Middle frontal gyrus (tissue), 1 donor: ENCODE data around the gene SF3B1.
"Not testable (repeated sequence)": the region's sequence is repeated elsewhere in the genome, so short reads cannot be mapped to it uniquely, and the experiment has no call there.

Source experiments
- DNase-seq: peaks from one replicate; pipeline ENCODE4 v3.0.0-alpha.2; 2015; ENCODE audit warnings: low spot score; ENCODE audit errors: extremely low spot score

Gene SF3B1

GRCh38 chr2:197381641-197382040 lies 53.2 kb downstream of the SF3B1 start:
- DNase-seq = no peak

GRCh38 chr2:197379918-197380309 lies 54.9 kb downstream of the SF3B1 start:
- not testable (repeated sequence) for DNase-seq

GRCh38 chr2:197379308-197379917 lies 55.4 kb downstream of the SF3B1 start:
- DNase-seq = not testable (repeated sequence)

DNA sequence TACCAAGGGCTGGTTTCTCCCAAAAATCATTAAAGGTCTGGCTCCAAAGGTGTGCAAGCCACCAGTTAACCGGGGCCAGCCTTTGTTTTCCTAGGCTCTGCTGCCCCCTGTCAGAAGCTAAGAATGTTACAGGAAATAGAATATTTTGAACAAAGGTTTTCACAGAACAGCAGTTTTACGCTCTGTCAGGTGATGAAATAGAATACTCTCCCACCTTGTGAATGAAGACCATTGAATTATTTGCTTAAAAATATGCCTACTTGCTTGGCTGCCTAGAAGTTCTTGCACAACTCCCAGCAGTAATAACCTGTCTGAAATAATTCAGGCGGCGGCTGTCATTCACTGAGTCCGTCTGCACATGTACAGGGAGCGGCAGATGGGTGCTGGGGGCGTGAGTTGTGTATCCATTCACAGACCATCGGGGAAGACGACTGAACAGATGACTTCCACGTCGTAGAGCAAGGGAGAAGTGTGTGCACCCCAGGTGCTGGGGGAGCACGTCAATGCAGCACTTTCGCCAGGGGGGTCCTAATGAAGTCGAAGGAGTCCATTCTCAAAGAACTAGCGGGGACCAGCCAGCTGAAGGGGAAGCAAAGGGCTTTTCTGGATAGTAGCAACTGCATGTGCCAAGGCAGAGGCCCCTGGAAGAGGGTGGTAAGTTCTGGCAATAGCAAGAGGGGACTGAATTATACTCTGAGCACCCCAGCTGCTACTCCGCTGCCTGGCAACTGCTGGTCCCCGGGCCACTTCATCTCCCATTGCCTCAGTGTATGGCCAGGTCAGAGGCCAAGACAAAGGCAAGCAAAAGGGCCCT lies 56.1 kb downstream of the SF3B1 start:
- DNase-seq = no peak

DNA sequence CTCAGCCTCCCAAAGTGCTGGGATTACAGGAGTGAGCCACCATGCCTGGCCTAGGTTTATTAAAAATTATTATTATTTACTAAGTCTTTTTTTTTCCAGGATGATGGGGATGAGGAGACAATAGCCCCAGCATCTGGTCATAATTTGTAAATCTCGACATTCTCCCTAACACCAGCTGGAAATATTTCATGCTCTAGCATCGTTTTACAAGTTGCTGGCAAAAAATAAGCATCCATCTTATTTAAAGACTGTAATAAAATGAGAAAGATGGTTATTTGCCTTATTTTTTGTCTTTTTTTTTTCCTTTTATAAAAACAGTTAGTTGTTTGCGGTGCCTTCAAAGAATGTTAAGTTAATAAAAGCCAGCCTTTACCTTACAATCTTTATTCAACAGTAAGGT lies 56.7 kb downstream of the SF3B1 start:
- DNase-seq = no peak

- no peak for DNase-seq
These were observed 57.2 kb downstream of the SF3B1 start for GRCh38 chr2:197377670-197378069.

- no peak for DNase-seq
These were observed 62.2 kb downstream of the SF3B1 start for GRCh38 chr2:197372592-197372991.

DNA sequence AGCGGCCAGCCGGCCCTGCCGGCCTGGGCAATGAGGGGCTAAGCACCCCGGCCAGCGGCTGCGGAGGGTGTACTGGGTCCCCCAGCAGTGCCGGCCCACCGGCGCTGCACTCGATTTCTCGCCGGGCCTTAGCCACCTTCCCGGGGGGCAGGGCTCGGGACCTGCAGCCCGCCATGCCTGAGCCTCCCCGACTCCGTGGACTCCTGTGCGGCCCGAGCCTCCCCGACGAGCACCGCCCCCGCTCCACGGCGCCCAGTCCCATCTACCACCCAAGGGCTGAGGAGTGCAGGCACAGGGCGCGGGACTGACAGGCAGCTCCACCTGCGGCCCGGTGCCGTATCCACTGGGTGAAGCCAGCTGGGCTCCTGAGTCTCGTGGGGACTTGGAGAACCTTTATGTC lies 64.2 kb downstream of the SF3B1 start:
- not testable (repeated sequence) for DNase-seq

- DNase-seq = no peak
These were observed 64.9 kb downstream of the SF3B1 start for GRCh38 chr2:197369933-197370320.

DNA sequence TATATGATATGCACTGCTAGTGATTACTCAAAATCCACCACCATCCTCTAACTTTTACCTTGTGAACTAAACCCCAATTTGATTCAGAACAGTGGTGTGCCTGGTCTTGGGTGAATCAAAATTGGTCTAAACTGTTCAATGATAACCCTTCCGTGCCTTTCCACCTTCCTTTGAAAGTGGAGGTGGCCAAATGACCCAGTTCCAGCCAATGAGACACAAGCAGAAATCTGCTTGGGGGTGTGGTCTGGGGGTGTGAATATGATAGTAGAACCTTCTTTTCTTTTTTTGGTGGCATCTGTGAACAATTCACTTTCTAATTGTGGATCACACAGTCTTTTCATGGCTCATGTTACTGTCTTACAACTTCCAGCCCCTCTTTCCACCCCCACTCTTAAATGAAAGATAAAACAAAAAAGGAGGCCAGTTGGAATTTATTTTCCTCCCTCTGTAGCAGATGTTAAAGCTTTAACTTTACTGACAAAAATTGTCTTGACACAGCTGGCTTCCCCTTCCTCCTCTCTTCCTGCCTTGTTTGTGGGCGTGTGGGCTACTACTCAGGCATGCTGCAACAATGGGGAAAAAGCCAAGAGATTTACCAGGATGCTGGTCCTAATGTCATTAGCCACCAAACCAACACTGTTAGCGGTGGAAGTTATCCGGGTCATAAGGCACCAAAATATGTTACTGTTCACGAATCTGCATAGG lies 65.4 kb downstream of the SF3B1 start:
- DNase-seq = no peak

GRCh38 chr2:197368412-197368811 lies 66.4 kb downstream of the SF3B1 start:
- DNase-seq = no peak

DNA sequence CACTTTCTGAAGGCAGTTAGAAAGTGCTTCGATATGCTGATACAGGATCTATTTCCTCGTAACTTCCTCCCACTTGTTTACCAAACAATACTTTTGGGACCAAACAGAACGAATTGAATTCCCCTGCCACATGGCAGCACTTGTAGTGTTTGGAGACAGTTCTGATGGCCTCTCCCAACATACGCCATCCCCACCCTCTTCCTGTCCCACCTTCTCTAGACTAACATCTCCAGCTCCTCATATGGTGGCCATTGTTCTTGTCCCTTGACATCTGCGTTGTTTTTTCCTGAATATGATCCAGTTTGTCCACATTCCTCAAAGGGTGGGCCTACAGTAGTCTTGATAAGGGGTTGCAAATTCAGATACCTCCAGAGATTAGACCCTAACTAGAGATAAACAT lies 70.8 kb downstream of the SF3B1 start:
- no peak for DNase-seq

DNA sequence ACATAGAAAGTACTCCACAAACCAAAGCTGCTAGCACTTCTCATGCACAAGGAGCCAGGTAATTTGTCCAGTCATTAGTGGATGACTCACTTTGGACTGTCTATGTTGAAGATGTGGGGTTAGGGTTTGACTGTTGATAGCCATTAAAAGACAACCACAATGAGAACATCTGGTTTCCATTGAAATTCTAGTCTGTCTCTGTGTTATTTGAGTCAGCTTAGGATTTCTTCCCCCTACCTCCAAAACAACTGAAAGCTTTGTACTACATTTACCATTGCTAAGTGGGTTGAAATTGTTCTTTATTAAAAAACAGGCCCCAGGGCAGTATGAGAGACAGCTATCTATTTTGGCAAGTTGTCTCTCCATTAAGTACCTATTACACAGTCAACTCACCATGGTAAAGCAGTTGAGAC lies 74.1 kb downstream of the SF3B1 start:
- no peak for DNase-seq

DNA sequence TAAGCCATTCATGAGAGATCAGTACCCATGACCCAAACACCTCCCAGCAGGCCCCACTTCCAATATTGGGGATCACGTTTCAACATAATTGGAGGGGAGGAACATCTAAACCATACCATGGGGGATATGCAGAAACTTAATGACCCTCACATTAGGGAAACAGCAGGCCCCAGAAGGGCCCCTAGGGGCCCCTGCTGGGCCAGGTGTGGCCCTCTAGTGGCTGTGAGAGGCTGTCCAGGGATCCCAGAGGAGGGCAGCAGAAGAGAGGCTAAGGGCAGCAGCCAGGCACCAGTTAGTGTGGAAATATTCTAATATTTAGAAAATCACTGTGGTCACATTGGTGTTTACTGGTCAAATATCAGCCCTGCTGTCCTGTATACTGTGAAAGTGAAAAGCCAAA lies 75.0 kb downstream of the SF3B1 start:
- no peak for DNase-seq

DNA sequence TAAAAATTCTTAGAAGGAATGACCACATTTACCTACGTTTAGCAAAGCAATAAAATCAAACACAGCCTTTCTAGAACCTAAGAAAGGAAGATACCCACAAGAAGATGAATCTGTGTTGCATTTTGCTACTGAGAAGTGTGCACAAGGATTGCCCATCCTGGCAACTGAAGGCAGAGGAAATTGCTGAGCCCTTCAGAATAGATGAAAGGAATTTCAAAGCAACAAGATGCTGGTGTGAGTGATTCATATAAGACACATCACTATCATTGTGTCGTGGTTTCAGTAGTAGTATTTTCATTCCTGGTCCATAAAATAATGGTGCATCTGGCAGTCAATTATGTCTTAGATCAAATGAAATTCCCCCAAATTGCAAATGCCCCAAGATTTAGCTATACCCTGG lies 75.9 kb downstream of the SF3B1 start:
- no peak for DNase-seq

GRCh38 chr2:197357986-197358385 lies 76.8 kb downstream of the SF3B1 start:
- no peak for DNase-seq

GRCh38 chr2:197356136-197356535 lies 78.7 kb downstream of the SF3B1 start:
- DNase-seq = no peak

DNA sequence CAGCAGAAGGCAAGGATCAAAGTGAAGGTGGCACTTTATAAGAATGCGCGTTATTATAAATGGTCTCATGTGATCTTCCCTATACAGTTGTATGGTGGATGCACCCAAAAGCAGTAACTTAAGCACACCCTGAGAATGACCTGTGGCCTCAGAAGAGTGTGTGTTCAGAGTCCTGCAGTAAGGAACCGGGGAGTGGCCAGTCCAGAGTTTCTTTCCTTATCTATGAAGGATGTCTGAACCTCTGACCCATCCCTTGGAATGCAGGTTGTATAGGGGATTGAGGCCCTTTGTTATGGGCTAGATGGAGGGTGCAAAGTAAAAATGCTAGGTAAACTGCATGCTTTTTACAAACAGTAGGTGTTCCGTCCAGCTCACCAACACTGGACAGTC lies 80.7 kb downstream of the SF3B1 start:
- DNase-seq = no peak

DNA sequence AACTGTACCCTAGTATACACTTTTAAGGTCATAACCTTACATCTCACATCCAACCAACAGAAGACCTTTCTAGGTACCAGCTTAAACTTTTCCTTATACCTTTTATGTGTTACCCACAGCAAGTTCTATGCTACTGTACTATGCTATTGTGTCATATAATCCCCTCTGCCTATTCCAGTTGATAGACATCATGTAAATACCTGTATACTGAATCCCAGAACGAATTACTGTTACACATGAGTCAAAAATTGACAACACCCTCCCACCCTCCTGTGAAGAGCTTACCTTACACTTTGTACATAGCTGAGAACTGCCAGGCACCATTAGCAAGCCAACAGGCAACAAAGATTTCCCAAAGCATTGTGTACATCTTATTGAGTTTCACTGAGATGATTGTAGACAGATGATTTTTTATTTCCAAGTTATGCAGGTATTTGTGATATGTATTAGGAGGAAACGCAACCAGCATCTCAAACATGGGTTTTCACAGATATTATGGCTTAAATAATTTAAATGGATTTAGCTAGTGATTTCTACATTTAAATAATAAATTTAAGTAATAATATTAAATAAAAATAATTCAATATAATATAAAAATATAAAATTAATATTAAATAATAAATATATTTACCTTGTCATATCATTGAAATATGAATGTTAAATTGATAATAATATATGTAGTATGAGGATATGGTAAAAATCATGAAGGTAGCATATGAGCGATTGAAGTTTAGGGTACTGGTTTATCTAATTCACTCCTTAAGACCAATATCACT lies 81.2 kb downstream of the SF3B1 start:
- DNase-seq = no peak

DNA sequence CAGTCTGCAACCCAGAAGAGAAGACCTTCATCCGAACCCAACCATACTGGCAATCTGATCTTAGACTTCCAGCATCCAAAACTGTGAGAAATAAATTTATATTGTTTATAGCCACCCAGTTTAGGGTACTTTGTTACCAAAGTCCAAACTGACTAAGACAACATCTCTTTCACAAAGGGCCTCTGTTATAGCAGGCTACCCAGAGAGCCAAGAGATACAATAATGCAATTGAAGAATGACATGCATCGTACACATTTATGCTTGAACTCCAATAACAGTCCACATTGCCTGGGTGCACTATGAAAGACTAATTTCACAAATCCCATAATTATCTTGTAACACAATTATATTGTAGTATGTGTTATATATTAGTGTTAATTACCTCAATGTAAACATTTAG lies 85.1 kb downstream of the SF3B1 start:
- no peak for DNase-seq

DNA sequence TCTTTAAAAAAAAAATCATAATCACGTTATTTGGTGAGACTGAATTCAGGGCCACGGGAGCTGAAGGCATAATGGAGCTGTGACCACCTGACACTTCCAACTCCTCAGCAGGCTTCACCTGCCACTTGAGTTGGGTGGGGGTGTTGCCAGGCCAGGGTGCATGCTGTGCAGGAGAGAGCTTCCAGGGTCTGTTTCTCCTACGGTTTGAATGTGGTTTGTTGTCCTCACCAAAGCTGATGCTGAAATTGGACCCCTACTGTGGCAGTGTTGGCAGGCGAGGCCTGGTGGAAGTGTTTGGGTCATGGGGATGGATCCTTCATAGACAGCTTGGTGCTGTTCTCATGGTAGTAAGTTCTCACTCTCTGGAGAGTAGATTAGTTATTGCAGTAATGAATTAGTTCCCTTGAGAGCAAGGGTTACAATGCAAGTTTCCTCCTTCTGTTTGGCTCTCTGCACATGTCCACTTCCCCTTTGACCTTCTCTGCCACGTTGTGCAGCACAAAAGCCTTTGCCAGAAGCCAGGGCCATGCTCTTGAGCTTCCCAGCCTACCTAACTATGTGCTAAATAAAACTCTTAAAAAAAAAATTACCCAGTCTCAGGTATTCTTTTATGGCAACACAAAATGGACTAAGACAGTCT lies 86.0 kb downstream of the SF3B1 start:
- DNase-seq = no peak
